Natural killer cell (primary cell): ENCODE measurements around the gene ACYP2. TPM values are rescaled to one million over a fixed set of nuclear protein-coding genes. Genes with fewer than 3 reads are reported as not detected.

Experiments used
- ATAC-seq, 3 donors: fragments of 150-1000 bp in 2 of 3; fragments of 200-7000 bp in 1 of 3; cut with Tn5 transposase; 1 replicate in 1 of 3; 2 replicates in 2 of 3; pipeline ENCODE4 v1.10.0; 2021; ENCODE audit warnings: mild to moderate bottlenecking in 2 of 3, moderate library complexity in 2 of 3
- DNase-seq, 2 donors: peaks; one replicate each; pipeline versions ENCODE4 v3.0.0 to v3.0.0-alpha.2; 2013 to 2021; ENCODE audit warnings: mixed read lengths in 1 of 2
- H3K27ac ChIP-seq: one replicate; pipeline ENCODE4 v1.5.1; 2013; ENCODE audit warnings: mild to moderate bottlenecking, low read length
- H3K27me3 ChIP-seq: one replicate; pipeline ENCODE4 v1.6.1; 2013; ENCODE audit warnings: low read length; ENCODE audit not compliant: control insufficient read depth, insufficient read depth
- H3K36me3 ChIP-seq: one replicate; pipeline ENCODE4 v1.6.1; 2013; ENCODE audit warnings: low read length; ENCODE audit not compliant: control insufficient read depth, insufficient read depth
- H3K4me1 ChIP-seq: one replicate; pipeline ENCODE4 v1.6.1; 2013; ENCODE audit warnings: low read length; ENCODE audit not compliant: control insufficient read depth, insufficient read depth
- H3K4me3 ChIP-seq: one replicate; pipeline ENCODE4 v1.5.1; 2013; ENCODE audit warnings: low read length
- H3K9me3 ChIP-seq: one replicate; pipeline ENCODE4 v1.6.1; 2013; ENCODE audit warnings: low read length; ENCODE audit not compliant: control insufficient read depth, insufficient read depth
- H3K27ac Mint-ChIP-seq, 2 donors: one replicate each; pipeline ENCODE4 v1.8.0; 2022; ENCODE audit warnings: mild to moderate bottlenecking in 2 of 2, mixed read lengths in 2 of 2, moderate library complexity in 1 of 2
- H3K27me3 Mint-ChIP-seq, 2 donors: one replicate each; pipeline ENCODE4 v1.8.0; 2022; ENCODE audit warnings: low read depth in 2 of 2, mixed read lengths in 2 of 2
- H3K36me3 Mint-ChIP-seq: one replicate; pipeline ENCODE4 v1.8.0; 2022; ENCODE audit warnings: mixed read lengths
- H3K4me1 Mint-ChIP-seq, 2 donors: one replicate each; pipeline ENCODE4 v1.8.0; 2022; ENCODE audit warnings: mixed read lengths in 2 of 2
- H3K4me3 Mint-ChIP-seq: one replicate; pipeline ENCODE4 v1.8.0; 2022; ENCODE audit warnings: mild to moderate bottlenecking, moderate library complexity, mixed read lengths
- H3K9me3 Mint-ChIP-seq, 2 donors: one replicate each; pipeline ENCODE4 v1.8.0; 2022; ENCODE audit warnings: mixed read lengths in 2 of 2
- CTCF ChIP-seq: fragments of 200-600 bp; IDR thresholded peaks from one replicate; pipeline ENCODE4 v1.8.0; 2022; ENCODE audit warnings: antibody characterized with exemption
- WGBS: methylation state at CpG from one replicate; pipeline ENCODE4 v1.1.7; 2013; ENCODE audit warnings: missing lambda C conversion rate; ENCODE audit not compliant: insufficient coverage; 5-methylcytosine and 5-hydroxymethylcytosine counted together
- intact Hi-C: fragments of 100-400 bp; cut with micrococcal nuclease; formaldehyde crosslinking; loops from one replicate; pipeline ENCODE4 v1.14.2; 2022
- total RNA-seq, 4 donors: library from RNA; stranded (reverse); fragments of 120-200 nt in 1 of 4; gene quantifications; one replicate each; pipeline versions ENCODE4 v1.2.3 to v1.2.4, GENCODE V29; 2013 to 2022

The ACYP2 gene
- total RNA-seq, 3 donors from 2014 or later (not counting 1 experiment from before 2014, with no cell fraction given) = 14.3 to 18.1 (median 16.7) TPM

GRCh38 chr2:54187331-54187730, 71.9 kb downstream of the ACYP2 start:
- 97% methylated on average over 5 of the region's 5 CpGs for WGBS
- Histone ChIP-seq H3K4me1 (no peaks in the 10 kb centered on the region), H3K4me3 (no peak overlapping the region), H3K36me3 (no peaks in the 10 kb centered on the region), H3K27me3 (no peaks in the 10 kb centered on the region), H3K27ac (no peak overlapping the region), H3K9me3 (no peaks in the 10 kb centered on the region)
- Mint-ChIP-seq H3K9me3 (no peaks in the 10 kb centered on the region), H3K27me3 (no peaks in the 10 kb centered on the region), H3K4me3 (no peak overlapping the region), H3K36me3 (no peaks in the 10 kb centered on the region), H3K4me1 (no peaks in the 10 kb centered on the region), H3K27ac (no peak overlapping the region)
- DNase-seq (no peak), ATAC-seq (no peak)
- intact Hi-C loops = no loop called here
- no peak for TF ChIP-seq CTCF

- Histone ChIP-seq H3K9me3 (no peaks in the 10 kb centered on the region), H3K4me1 (no peaks in the 10 kb centered on the region), H3K27me3 (no peaks in the 10 kb centered on the region), H3K27ac (no peak overlapping the region), H3K36me3 (no peaks in the 10 kb centered on the region), H3K4me3 (no peak overlapping the region)
- WGBS = 92% methylated on average over 2 of the region's 2 CpGs
- Mint-ChIP-seq H3K27me3 (no peaks in the 10 kb centered on the region), H3K36me3 (no peaks in the 10 kb centered on the region), H3K4me3 (no peak overlapping the region), H3K9me3 (no peaks in the 10 kb centered on the region), H3K27ac (no peak overlapping the region), H3K4me1 (no peaks in the 10 kb centered on the region)
- no peak for DNase-seq
- intact Hi-C loops = no loop called here
- ATAC-seq = no peak
- no peak for TF ChIP-seq CTCF
These were observed 74.1 kb downstream of the ACYP2 start for GRCh38 chr2:54189539-54189938.

DNA sequence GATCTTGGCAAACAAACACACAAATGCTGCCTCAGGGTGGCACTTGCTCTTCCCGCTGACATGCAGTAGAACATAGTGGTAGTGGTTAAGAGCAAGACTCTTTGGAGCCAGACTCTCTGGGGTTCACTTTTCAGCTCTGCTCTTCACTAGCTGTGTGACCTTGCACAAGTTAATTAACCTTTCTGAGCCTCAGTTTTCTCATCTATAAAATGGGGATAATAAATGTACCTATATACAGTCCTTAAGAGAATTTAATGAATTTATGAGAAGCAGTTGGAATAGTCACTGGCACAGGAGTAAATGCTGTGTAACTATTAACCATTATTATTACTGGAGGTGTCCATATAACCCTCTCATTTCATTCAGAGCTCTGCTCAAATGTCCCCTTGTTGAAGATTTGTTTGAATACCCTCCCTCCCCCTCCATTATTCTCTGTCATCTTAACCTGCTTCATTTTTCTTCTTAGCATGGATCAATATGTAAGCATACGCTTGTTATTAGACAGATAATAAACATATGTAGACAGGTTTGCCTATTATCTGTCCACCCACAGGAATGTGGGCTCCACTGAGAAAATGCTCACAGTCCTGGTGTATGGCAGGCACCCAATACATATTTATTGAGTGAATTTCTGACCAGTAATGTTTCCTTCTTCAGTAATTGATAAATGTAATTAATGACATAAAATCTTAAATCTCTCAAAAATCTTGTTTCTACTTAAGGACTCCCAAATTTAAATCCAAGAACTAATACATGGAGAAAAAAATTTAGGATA, 76.1 kb downstream of the ACYP2 start:
- WGBS = 100% methylated on average over 2 of the region's 2 CpGs
- Histone ChIP-seq H3K4me3 (no peak overlapping the region), H3K9me3 (no peaks in the 10 kb centered on the region), H3K4me1 (no peaks in the 10 kb centered on the region), H3K36me3 (no peaks in the 10 kb centered on the region), H3K27ac (no peak overlapping the region), H3K27me3 (no peaks in the 10 kb centered on the region)
- Mint-ChIP-seq H3K36me3 (no peaks in the 10 kb centered on the region), H3K9me3 (no peaks in the 10 kb centered on the region), H3K4me1 (no peaks in the 10 kb centered on the region), H3K27ac (no peak overlapping the region), H3K27me3 (no peaks in the 10 kb centered on the region), H3K4me3 (no peak overlapping the region)
- DNase-seq (no peak), ATAC-seq (no peak)
- TF ChIP-seq CTCF = no peak
- intact Hi-C loops = no loop called here
